ENCODE measurements around the gene PIP4K2A.

- TF ChIP-seq BHLHE40 (IDR thresholded peaks at IDR 0.05; ENCODE audit: borderline replicate concordance) (no peak), SUZ12 (IDR thresholded peaks at IDR 0.05) (no peak), L3MBTL2 (conservative IDR thresholded peaks at IDR 0.05) (no peak)
- TF ChIP-seq, protein P1, sequence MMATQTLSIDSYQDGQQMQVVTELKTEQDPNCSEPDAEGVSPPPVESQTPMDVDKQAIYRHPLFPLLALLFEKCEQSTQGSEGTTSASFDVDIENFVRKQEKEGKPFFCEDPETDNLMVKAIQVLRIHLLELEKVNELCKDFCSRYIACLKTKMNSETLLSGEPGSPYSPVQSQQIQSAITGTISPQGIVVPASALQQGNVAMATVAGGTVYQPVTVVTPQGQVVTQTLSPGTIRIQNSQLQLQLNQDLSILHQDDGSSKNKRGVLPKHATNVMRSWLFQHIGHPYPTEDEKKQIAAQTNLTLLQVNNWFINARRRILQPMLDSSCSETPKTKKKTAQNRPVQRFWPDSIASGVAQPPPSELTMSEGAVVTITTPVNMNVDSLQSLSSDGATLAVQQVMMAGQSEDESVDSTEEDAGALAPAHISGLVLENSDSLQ (IDR thresholded peaks at IDR 0.05): no peak
These were observed 227.9 kb downstream of the PIP4K2A start for GRCh38 chr10:22486431-22486830.

Data from HEK293T (cell line).